Stimulated activated CD4-positive, alpha-beta T cell treated with anti-CD3 and anti-CD28 coated beads, Interleukin-2, amount 100 ng/mL, for 4 hours (primary cell): ENCODE results near the gene AQP11.
A peak's percentile ranks its signal among the peaks of the same experiment; 100 is the strongest.
"Not testable (repeated sequence)": the region's sequence is repeated elsewhere in the genome, so short reads cannot be mapped to it uniquely, and the experiment has no call there.

Source experiments
- DNase-seq: peaks from one replicate; pipeline ENCODE4 v3.0.0-alpha.2; 2020; ENCODE audit warnings: low read depth

AQP11 gene

GRCh38 chr11:77592727-77593126 lies 3.0 kb downstream of the AQP11 start:
- DNase-seq, result no peak

- DNase-seq, result no peak
Measured at GRCh38 chr11:77593883-77594282, 4.1 kb downstream of the AQP11 start.

- DNase-seq, result no peak
Measured at GRCh38 chr11:77596626-77597025, 6.9 kb downstream of the AQP11 start.

- no peak for DNase-seq
Measured at GRCh38 chr11:77598195-77598594, 8.4 kb downstream of the AQP11 start.

GRCh38 chr11:77602381-77603088 lies 12.8 kb downstream of the AQP11 start:
- DNase-seq, result no peak

- no peak for DNase-seq
Measured at GRCh38 chr11:77604281-77604680, 14.5 kb downstream of the AQP11 start.

- DNase-seq, result no peak
Measured at GRCh38 chr11:77609234-77609633, 19.5 kb downstream of the AQP11 start.

- DNase-seq, result no peak
Measured at GRCh38 chr11:77611921-77612320, 22.2 kb downstream of the AQP11 start.

- no peak for DNase-seq
Measured at GRCh38 chr11:77617892-77618291, 28.1 kb downstream of the AQP11 start.

GRCh38 chr11:77619576-77620198 lies 29.9 kb downstream of the AQP11 start:
- DNase-seq, result no peak

GRCh38 chr11:77630157-77630710 lies 40.5 kb downstream of the AQP11 start:
- no peak for DNase-seq

GRCh38 chr11:77633926-77634325 lies 44.2 kb downstream of the AQP11 start:
- not testable (repeated sequence) for DNase-seq

- no peak for DNase-seq
Measured at GRCh38 chr11:77636731-77637344, 47.1 kb downstream of the AQP11 start.

GRCh38 chr11:77637345-77638165 lies 47.8 kb downstream of the AQP11 start, which contains the start of gene CLNS1A:
TSS of gene CLNS1A (minus strand) at chr11:77637794. CDS start at chr11:77637714, 80 bp downstream.
- peak; percentile 70 for DNase-seq

GRCh38 chr11:77642228-77642627 lies 52.5 kb downstream of the AQP11 start:
- DNase-seq, result no peak

- DNase-seq, result no peak
Measured at GRCh38 chr11:77644887-77645286, 55.1 kb downstream of the AQP11 start.

GRCh38 chr11:77647654-77648305 lies 58.0 kb downstream of the AQP11 start:
- no peak for DNase-seq

GRCh38 chr11:77650123-77650522 lies 60.4 kb downstream of the AQP11 start:
- DNase-seq, result no peak

- no peak for DNase-seq
Measured at GRCh38 chr11:77654770-77655434, 65.1 kb downstream of the AQP11 start.

GRCh38 chr11:77656362-77656761 lies 66.6 kb downstream of the AQP11 start:
- DNase-seq, result no peak
